ENCODE measurements around the gene NELFA.
"Not testable (repeated sequence)": the region's sequence is repeated elsewhere in the genome, so short reads cannot be mapped to it uniquely, and the experiment has no call there.

Gene NELFA

DNA sequence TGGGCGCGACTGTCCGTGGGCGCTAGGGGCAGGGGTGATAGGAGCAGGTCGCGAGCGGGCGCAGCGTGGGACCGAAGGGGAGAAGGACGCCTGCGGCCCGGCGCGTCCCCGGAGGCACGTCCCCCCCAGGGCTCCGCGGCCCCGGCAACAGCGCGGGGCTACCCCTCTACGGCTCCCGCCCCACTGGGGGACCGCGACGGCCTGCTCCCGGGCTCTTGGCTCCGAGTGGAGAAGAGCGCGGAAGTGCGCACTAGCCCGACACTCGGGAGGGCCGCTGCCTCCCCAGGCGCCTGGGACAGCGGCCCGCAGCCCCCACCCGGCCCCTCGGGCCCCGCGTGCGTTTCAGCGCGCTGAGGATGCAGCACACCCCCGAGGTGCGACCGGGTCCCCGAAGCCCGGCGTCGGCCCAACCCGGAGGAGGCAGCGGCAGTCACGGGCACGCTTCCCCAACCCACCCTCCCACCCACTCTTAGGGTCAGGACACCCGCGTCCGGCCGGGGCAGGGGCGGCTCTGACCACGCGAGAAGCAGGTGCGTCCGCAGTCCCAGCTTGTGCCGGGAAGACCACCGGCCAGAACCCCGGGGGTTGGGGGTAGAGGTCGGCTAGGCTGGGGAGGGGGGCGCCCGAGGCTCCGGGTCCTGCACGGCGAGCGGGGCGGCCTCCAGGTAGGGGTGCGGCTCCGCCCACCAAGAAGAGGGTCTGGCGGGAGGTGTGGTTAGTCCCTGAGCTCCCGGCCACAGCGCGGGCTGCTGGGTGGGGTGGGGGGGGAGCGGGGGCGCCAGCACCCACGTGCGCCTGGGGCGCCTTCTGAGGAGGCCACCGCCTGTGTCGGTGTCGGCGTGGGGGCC, 31.8 kb upstream of the NELFA start:
- DNase-seq = no peak

DNA sequence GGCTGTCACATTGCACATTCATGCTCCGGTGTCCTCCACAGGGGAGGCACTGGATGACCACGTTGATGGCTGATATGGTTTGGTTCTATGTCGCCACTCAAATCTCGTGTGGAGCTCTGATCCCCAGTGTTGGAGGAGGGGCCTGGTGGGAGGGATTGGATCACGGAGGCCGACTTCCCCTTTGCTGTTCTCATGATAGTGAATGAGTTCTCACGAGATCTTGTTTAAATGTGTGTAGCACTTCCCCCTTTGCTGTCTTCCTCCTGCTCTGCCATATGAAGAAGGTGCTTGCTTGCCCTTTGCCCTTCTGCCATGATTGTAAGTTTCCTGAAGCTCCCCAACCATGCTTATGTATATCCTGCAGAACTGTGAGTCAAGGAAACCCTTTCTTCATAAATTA, 28.1 kb upstream of the NELFA start:
- peak; percentile 83 for DNase-seq

DNA sequence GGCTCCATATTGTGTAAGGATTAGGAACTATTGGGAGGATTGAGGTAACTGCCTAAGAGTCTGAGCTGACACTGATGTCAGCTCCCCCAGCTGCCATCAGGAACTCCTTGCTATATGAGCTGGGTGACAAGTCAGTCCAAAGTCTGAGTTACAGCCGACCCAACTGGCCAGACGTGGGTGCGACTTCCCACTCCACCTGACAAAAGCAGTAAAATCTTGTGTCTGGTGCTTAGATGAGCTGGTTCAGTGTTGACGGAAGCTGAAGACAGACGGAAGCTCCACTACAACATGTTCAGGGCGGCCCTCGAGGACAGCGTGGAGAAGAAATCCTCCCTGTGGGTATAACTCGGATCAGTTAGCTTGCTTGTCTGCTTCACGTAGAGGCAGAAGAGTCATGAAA, 27.6 kb upstream of the NELFA start:
- no peak for DNase-seq

DNA sequence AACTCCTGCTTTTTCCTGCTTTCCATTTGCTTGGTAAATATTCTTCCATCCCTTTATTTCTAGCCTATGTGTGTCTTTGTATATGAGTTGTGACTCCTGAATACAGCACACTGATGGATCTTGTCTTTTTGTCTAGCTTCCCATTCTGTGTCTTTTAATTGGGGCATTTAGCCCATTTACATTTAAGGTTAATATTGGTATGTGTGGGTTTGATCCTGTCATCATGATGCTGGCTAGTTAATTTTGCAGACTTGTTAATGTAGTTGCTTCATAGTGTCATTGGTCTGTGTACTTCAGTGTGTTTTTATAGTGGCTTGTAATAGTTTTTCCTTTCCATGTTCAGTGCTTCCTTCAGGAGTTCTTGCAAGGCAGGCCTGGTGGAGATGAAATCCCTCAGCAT, 22.4 kb upstream of the NELFA start:
- not testable (repeated sequence) for DNase-seq

DNA sequence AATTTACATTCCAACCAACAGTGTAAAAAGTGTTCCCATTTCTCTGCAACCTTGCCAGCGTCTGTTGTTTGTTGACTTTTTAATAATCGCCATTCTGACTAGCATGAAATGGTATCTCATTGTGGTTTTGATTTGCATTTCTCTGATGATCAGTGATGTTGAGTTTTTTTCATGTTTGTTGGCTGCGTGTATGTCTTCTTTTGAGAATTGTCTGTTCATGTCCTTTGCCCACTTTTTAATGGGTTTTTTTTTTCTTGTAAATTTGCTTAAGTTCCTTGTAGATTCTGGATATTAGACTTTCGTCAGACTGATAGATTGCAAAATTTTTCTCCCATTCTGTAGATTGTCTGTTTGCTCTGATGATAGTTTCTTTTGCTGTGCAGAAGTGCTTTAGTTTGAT, 18.3 kb upstream of the NELFA start:
- DNase-seq = not testable (repeated sequence)

DNA sequence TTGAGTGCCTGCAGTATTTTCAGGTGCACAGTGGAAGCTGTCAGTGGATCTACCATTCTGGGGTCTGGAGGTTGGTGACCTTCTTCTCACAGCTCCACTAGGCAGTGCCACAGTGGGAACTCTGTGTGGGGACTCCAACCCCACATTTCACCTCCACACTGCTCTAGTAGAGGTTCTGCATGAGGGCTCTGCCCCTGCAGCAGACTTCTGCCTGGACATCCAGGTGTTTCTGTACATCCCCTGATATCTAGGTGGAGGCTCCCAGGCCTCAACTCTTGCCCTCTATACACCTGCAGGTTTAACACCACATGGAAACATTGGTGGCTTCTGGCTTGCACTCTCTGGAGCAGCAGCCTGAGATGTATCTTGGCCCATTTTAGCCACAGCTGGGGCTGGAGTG, 17.0 kb upstream of the NELFA start:
- DNase-seq = no peak

DNA sequence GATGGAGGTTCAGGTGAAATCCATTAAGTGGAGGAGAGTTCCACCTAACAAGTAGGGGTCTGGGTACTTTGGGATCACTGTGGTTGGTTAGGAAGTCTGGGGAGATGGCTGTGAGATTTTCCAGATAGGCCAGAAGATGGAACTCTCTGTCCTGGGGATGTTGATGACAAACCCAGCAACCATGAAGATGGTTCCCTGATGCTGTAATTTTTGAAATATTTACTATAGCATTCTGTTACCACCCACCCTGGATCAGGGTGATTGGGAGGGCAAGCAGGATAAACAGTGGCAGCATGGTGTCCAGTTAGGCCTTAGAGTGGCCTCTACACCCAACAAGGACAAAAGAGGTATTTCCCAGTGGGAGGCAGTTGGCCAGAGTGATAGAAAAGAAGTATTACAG, 15.9 kb upstream of the NELFA start:
- no peak for DNase-seq

DNA sequence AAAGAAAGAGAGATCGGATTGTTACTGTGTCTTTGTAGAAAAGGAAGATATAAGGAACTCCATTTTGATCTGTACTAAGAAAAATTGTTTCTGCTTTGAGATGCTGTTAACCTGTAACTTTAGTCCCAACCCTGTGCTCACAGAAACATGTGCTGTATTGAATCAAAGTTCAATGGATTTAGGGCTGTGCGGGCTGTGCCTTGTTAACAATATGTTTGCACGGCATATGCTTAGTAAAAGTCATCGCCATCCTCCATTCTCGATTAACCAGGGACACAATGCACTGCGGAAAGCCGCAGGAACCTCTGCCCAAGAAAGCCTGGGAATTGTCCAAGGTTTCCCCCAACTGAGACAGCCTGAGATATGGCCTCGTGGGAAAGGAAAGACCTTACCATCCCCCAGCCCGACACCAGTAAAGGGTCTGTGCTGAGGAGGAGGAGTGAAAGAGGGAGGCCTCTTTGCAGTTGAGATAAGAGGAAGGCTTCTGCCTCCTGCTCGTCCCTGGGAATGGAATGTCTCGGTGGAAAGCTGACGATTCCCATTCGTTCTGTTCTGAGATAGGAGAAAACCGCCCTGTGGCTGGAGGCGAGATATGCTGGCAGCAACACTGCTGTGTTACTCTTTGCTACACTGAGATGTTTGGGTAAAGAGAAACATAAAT, 12.7 kb upstream of the NELFA start:
- DNase-seq = not testable (repeated sequence)

DNA sequence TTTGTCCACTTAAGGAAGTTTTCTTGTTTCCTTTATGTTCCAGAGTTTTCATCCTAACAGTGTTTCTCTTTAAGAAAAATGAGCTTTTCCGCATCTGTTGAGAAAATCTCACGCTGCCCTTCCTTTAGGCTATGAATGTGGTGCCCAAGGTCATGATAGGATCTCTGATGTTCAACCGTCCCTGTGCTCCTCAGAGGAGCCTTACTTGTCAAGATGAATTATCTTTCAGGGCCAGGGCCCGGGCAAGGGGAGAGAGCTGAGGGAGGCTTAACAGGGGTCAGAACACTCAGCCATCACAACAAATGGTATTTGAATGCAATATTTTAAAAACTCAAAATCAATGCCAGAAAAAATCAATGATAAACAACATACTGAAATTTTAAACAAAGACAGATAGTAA, 6.2 kb upstream of the NELFA start:
- DNase-seq = no peak

DNA sequence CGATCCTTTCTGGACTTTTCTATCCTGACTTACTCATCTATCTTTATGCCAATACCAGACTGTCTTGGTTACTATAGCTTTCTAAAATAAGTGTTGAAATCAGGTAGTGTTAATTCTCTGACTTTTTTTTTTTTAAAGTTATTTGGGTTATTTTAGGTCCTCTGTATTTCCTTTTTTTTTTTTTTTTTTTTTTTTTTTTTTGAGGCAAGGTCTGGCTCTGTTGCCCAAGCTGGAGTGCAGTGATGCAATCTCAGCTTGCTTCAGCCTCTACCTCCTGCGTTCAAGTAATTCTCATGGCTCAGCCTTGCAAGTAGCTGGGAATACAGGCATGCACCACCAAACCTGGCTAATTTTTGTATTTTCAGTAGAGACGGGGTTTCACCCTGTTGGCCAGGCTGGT, 2.8 kb upstream of the NELFA start:
- peak; percentile 76 for DNase-seq

DNA sequence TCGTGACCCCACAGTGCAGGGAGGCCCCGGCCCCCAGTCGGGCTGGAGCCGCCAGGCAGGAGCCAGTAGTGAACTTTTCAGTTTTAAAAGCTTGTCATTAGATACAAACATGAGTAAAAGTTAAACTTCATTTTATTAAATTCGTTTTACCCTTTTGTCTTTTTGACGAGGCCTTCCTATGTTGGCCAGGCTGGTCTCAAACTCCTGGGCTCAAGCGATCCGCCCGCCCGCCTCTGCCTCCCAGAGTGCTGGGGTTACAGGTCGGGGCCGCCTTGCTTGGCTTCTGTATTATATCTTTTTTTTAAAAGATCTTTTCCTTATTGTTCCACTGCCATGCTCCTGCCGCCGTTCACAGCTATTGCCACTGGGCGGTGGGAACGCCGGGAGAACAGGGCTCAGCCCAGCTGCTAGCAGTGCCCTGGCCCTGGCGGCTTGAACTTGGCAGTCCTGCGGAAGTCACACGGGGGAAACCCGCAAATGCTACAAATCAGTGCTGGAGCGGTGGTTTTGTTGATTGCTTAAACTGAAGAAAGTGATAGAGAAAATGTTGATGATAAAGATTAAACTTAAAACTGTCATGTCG, 968 bp upstream of the NELFA start:
- peak; percentile 69 for DNase-seq

DNA sequence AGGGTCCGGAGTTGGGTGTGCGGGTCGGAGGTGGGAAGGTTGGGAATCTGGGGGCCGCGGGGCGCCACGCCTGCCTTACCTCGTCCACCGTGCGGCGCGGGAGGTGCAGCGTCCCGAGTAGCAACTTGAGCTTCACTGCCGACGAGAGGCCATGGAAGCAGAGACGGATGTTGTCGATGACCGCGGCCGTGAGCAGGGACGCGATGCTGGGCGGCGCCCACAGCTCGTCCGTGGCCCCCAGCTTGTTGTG, 178 bp downstream of the NELFA start:
- DNase-seq = no peak

DNA sequence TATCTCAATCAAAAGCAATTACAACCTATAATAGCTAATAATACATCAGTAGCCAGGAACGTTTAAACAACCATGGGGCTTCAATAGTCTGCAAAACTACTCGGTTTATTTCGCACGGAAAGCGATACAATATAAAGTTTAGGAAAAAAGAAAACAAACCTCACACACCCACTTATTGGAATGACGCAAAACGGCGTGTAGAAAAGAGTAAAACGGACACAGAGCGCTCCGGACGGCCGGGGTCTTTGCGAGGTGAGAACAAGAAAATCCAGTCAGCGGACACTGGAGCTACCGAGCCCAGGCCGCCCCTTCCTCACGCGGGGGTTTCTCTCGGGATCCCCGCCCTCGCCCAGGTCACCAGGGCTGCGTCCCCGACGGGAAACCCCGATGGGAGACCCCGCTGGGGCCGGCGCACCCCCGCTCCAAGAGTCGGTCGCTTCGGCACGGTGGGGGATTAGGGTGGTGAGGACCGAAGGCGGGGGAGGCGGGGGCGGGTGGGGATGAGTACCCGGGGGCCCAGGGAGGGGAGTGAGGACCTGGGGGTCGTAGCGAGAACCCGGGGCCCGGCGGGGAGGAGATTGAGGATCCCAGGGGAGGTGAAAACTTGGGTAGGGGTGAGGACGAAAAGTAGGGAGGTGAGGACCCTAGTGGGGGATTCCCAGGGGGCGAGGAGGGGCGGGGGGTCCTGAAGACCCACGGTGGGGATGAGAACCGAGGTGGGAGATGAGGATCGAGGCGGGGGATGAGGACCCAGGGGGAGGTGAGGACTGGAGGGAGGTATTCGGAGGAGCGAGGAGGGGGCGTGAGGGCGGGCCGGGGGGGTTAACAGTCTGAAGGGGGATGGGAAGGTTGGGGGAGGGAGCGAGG, 737 bp downstream of the NELFA start:
- DNase-seq = no peak

DNA sequence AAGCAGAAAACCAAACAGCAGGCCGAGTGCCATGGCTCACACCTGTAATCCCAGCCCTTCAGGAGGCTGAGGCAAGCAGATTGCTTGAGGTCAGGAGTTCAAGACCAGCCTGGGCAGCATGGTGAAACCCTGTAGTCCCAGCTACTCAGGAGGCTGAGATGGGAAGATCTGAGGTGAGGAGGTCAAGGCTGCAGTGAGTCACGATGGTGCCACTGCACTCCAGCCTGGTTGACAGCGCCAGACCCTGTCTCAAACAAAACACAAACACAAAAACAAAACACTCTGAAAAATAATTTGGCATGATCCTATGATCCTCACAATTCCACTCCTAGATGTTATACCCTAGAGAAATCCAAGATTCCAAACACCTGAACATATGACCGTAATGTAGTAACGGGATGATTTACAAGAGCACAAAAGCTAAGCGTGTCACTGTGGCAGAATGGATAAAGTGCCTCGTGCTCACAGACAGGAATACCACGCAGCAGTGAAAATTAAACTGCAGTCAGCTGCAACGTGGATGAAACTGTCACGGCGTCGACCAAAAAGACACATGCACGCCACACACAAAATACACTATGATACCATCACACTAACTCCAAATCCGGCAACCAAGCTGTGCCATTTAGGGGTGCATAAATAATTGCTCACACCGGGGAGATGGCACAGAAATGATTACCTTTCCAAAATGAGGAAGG, 1.7 kb downstream of the NELFA start:
- no peak for DNase-seq

DNA sequence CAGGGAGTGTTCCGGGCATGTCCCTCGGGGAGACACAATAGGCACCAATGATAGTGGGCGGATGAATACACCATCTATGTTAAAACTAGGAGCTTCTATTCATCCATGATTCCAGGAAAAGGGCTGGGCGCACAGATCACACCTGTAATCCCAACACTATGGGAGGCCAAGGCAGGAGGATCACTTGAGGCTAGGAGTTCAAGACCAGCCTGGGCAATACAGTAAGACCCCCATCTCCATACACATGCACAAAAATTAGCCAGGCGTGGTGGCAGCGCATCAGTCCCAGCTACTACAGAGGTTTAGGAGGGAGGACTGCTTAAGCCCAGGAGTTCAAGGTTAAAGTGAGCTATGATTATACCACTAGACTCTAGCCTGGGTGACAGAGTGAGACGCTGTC, 2.4 kb downstream of the NELFA start:
- no peak for DNase-seq

DNA sequence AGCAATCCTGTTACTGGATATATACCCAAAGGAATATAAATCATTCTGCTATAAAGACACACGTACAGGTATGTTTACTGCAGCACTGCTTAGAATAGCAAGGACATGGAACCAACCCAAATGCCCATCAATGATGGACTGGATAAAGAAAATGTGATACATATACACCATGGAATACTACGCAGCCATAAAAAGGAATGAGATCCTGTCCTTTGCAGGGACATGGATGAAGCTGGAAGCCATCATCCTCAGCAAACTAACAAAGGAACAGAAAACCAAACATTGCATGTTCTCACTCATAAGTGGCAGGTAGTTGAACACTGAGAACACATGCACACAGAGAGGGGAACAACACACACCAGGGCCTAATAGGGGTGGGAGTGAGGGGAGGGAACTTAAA, 5.4 kb downstream of the NELFA start:
- not testable (repeated sequence) for DNase-seq

DNA sequence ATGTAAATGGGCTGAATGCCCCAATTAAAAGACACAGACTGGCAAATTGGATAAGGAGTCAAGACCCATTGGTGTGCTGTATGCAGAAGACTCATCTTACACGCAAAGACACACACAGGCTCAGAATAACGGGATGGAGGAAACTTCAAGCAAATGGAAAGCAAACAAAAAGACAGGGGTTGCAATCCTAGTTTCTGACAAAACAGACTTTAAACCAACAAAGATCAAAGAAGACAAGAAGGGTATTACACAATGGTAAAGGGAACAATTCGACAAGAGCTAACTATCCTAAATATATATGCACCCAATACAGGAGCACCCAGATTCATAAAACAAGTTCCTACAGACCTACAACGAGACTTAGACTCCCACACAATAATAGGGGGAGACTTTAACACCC, 9.5 kb downstream of the NELFA start:
- not testable (repeated sequence) for DNase-seq

DNA sequence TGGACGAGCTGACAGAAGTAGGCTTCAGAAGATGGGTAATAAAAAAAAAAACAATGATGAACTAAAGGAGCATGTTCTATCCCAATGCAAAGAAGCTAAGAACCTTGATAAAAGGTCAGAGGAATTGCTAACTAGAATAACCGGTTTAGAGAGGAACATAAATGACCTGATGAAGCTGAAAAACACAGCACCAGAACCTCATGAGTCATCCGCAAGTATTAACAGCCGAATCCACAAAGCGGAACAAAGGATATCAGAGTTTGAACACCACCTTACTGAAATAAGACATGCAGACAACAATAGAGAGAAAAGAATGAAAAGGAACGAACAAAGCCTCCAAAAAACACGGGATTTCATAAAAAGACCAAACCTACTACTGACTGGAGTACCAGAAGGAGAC, 10.5 kb downstream of the NELFA start:
- DNase-seq = peak; percentile 4

DNA sequence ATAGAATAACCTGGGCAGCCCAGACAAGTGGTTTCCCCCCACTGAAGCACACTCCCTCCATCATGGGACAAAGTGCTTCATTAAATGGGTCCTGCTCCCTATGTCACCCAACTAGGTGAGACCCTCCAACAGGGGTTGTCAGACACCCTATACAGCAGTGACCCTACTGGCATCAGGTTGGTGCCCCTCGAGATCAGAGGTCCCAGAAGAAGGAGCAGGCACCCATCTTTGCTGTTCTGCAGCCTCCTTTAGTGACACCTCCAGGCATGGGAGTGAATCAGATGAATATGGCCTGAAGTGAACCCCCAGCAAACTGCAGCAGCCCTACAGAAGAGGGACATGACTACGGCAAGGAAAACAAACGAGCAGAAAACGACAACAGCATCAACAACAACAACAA, 11.1 kb downstream of the NELFA start:
- DNase-seq = no peak

DNA sequence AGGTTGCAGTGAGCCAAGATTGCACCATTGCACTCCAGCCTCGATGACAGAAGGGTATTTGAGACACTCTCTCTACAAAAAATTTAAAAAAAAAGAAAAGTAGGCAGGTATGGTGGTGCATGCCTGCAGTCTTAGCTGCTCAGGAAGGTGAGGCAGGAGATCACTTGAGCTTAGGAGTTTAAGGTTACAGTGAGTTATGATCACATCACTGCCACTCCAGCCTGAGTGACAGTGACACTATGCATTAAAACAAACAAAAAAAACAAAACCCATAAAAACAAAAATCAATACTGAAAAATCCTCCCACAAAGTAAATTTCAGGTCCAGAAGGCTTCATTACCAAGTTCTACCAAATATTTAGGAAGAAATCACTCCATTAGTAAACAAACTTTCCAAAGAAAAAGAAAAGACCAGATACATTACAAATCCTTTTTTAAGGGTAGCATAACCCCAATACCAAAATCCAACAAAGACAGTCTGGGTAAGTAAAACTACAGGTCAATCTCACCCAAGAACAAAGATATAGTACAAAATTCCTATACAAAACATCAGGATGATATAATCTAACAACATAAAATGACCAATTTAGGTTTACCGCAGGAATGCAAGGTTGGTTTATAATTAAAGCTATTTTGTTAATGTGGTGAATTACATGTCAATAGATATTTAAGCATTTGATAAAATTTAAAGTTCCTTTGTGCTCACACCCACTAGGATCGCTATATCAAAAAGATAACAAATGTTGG, 11.7 kb downstream of the NELFA start:
- DNase-seq = no peak

DNA sequence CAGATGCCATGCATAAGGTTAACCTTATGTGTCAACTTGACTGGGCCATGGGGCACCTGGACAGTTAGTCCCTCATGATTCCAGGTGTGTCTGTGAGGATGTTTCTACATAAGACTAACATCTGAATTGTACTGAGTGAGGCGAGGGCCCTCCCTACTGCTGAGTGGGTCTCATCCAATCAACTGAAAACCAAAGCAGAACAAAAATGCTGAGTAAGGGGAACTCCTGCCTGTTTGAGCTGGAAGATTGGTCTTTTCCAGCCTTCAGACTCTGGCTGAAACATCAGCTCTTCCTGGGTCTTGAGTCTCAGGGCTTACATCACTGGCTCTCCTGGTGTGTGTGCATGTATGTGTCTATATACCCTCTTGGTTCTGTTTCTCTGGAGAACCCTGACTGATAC, 13.8 kb downstream of the NELFA start:
- DNase-seq = no peak

All from MV-4-11 (cell line).